D721Med (cell line): ENCODE data around the gene SCRT2.
"Not testable (repeated sequence)": the region's sequence is repeated elsewhere in the genome, so short reads cannot be mapped to it uniquely, and the experiment has no call there.

Source experiments
- DNase-seq: peaks from one replicate; pipeline ENCODE4 v3.0.0; 2011; ENCODE audit warnings: low spot score; ENCODE audit not compliant: insufficient read length
- FAIRE-seq: peaks from 2 replicates; lab custom pipeline; 2011; peaks lifted over from hg19 to GRCh38; lab: Jason Lieb, UNC
- CTCF ChIP-seq: IDR thresholded peaks from 2 replicates; pipeline ENCODE4 v1.5.1; 2012; ENCODE audit warnings: mild to moderate bottlenecking, control low read depth; ENCODE audit not compliant: insufficient read depth; ENCODE audit errors: missing control alignments

SCRT2 gene

GRCh38 chr20:645318-646106, 30.1 kb downstream of the SCRT2 start:
- no peak for FAIRE-seq
- TF ChIP-seq CTCF = peak; percentile 92

DNA sequence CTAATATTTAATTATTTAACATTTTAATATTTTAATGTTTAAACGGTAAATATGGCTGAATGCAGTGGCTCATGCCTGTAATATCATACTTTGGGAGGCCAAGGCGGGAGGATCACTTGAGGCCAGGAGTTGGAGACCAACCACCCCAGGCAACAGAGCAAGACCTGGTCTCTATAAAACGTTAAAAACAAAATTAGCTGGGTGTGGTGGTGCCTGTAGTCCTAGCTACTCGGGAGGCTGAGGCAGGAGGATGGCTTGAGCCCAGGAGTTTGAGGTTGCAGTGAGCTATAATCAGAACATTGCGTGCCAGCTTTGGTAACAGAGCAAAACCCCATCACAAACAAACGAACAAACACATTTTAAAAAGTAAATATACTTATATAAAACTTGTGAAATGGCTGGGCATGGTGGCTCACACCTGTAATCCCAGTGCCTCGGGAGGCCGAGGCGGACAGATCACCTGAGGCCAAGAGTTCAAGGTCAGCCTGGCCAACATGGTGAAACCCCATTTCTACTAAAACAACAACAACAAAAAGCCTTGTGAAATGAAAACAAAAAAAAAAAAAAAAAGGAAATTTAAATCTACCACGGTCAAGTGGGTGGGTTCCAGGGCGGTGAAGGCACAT, 30.8 kb downstream of the SCRT2 start:
- no peak for DNase-seq
- FAIRE-seq = no peak
- TF ChIP-seq CTCF = no peak

More at GRCh38 chr20:645318-646106, 30.1 kb downstream of the SCRT2 start:
- DNase-seq = peak; percentile 49

- no peak for FAIRE-seq
- no peak for TF ChIP-seq CTCF
- peak; percentile 47 for DNase-seq
These were observed 33.0 kb downstream of the SCRT2 start for GRCh38 chr20:642398-643174.

DNA sequence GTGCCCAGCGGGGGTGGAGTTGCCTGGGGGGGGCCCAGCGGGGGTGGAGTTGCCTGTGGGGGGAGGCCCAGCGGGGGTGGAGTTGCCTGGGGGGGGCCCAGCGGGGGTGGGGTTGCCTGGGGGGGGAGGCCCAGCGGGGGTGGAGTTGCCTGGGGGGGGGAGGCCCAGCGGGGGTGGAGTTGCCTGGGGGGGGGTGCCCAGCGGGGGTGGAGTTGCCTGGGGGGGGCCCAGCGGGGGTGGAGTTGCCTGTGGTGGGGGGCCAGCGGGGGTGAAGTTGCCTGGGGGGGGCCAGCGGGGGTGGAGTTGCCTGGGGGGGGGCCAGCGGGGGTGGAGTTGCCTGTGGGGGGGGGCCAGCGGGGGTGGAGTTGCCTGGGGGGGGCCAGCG, 33.6 kb downstream of the SCRT2 start:
- not testable (repeated sequence) for FAIRE-seq, DNase-seq

DNA sequence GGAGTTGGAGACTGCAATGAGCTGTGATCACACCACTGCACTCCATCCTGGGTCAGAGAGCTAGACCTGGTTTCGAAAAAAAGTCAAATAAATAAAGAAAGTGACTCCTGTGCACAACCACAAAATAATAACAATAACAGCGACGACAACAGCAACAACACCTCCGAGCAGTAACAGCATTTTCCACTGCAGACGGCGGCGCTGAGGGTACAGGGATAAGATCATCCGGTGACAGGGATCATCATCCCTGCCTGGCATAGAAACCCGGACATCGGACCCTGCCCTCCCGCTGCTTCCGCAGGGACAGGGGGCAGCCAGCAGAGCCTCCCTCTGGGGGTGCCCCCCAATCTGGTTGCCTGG, 34.1 kb downstream of the SCRT2 start:
- FAIRE-seq (no peak), DNase-seq (no peak)
- no peak for TF ChIP-seq CTCF

DNA sequence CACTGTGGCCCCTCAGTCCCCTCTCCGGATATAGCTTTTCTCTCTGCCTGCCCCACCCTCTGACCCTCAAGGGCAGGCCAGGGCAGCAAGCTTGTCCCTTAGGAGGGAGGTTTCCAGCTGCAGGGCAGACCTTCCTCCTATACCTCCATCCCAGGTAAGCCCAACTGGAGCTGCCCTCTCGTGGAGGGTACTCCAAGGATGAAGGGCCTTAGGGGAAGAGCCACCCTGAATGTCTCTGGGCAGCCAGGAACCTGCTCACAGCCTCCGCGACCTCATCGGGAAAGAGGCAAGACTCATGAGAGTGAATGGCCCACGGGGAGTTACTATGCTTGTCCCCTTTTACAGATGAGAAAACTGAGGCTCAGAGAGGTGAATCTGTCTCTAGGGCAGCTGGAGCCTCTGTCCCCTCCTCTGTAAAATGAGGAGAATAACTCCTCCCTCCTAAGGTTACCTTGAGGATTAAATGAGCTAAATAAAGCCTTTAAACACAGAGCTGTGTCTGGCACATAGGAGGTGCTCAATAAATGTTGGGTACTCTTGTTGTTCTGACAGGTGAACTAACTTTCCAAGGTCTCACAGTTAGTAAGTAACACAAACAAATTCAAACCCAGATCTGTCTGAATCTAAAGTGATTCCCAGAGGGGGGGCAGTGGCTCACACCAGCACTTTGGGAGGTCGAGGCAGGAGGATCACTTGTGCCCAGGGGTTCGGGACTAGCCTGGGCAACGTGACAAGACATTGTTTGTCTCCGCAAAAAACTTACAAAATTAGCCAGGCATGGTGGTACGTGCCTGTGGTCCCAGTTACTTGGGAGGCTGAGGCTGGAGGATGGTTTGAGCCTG, 34.7 kb downstream of the SCRT2 start:
- DNase-seq (no peak), FAIRE-seq (no peak)
- no peak for TF ChIP-seq CTCF

DNA sequence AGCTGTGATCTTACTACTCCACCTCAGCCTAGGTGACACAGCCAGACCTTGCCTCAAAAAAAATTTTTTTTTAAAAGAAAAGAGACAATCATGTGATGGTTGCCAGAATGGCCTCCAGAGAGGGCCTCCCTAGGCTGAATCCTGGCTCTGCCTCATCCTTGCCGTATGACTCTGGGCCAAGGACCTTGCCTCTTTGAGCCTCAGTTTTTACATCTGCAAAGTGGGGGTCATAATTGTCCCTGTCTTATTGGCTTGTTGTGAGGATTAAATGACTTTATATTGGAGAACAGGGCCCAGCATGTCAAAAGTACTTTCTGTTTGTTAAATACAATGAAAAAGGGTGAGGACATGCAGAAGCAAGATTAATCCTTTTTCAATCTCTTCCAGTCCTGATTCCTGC, 37.0 kb downstream of the SCRT2 start:
- DNase-seq (no peak), FAIRE-seq (no peak)
- TF ChIP-seq CTCF = no peak
